ENCODE results near the gene NKIRAS2.
A peak's percentile ranks its signal among the peaks of the same experiment; 100 is the strongest.
"Not testable (repeated sequence)": the region's sequence is repeated elsewhere in the genome, so short reads cannot be mapped to it uniquely, and the experiment has no call there.

NKIRAS2 gene

DNA sequence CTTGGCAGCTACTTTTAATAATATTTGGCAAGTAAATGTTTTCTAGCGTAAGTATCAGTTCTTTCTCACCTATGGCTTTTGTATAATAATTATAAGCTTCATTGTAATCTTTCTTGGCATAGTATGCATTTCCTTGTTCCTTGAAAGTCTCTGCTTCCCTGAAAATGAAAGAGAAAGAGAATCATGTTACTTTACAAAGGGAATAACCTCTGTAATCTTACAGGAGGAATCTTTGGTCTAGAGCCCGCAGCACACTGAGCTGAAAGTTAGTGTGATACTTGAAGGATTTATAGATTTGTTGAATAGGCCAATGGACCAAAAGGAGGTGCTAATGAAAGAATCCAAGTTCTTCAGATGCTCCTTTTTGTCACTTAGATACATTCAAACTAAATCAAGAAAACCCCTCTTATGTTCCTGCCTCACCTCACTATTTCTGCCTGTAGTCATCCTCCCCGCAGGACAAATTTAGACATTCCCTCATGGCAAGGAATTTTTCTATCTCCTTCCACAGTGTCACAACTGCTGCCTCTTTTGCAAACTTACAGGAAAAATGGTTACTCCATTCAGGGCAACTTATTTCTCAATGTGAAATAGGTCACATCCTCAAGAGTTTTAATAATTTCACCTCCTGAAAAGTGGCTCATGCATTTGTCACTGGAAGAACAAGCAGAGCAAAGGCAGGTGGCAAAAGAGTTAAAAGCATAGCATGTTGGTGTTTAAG is 19.3 kb upstream of the NKIRAS2 start:
- DNase-seq: no peak

DNA sequence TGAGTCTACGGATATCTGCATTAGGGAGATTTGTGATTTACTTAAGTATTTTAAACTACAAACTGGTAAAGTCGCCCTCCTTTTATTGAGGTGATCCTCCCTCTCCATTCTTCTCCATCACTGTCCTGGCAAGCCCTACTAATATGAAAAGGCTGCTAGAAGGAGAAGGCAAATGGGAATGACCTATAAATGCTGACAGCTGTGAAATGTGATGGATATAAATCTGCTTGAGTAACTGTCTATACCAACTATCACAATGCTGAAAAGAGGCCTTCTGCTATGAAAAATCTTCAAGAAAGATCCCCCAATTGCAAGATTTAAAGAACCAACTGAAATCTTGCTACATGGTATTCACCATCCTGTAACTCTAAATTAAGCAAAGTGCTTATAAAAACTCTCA is 18.2 kb upstream of the NKIRAS2 start:
- no peak for DNase-seq

DNA sequence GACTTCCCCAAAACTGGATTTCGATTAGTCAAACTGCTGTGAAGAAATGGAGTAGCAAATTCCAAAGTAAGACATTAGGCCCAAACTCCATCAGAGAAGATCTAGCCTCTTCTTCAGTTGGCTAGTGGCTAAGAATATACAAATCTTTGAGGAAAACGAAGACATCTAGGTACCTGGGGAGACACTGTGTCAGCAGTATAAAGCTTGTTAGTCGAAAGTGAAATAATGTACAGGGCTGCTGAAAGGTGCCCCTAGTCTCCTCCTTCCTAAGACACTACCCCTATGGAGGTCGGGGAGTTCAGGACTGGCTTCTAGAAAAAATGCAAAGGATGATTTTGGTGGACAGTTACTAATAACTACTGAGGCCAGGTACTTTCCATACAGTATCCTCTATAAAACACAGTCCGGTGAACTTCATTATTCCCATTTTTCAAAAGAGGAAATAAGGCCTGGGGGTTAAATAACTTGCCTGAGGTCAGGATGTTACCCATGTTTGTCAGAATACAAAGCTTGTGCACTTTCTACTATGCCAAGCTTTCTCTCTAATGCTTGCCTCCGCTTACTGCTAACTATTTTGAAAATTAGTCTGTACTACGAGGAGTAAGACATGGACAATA is 17.6 kb upstream of the NKIRAS2 start:
- DNase-seq: no peak

DNA sequence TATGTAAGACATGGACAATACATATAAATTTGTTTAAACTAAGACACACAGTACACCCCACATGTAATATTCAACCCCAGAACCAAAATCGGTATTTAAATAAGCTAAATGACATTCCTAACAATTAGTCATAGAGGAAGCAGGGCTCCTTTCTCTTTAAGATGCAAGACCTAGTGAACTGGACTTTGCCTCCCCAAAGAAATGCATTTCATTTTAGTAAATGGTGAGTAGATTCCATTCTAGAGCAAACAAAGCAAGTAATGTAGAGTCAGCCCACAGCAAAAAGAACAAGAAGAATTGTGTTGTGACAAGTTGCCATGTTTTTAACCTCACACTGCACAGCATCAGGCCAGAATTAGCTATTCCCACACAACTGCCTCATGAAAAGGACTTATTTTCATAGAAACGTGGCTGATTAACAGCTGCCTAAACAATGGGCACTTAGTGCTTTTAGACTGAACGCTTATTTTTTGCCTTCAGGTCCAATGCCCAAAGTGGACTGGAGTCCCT is 17.0 kb upstream of the NKIRAS2 start:
- DNase-seq: no peak

DNA sequence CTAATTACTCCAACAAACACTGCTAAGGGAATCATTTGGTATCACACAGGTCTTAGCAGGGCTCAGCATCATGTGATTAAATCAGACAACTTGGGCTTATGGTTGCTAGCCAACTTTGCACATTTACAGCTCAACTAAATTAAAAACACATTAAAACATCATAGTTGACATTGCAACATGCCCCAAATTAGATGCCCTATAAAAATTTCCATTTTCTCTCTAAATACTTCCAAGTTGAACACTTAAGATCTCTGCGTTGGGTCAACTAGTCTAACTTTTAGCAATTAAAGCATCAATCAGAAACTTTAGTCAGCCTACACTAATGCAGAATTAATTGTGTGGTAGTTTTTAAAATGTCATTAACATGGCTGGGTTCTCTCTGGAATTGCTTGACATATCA is 14.7 kb upstream of the NKIRAS2 start:
- no peak for DNase-seq

DNA sequence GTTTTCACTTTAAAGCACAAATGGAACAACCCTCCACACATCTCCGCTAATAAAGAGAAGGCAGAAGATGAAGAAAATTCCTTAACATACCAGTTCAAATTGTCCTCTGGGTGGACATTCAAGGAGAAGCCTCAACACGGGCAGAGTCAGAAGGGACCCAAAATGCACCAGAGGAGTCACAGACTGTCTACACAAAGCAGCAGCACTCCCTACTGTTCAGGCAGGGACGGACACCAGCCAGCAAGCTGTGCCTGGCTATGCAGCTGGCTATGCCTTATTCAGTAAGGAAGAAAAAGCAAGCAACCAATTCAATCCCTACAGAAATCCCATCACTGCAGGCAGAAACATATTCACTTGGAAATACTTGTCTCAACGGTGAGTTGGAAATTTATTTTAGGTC is 10.7 kb upstream of the NKIRAS2 start:
- no peak for DNase-seq

DNA sequence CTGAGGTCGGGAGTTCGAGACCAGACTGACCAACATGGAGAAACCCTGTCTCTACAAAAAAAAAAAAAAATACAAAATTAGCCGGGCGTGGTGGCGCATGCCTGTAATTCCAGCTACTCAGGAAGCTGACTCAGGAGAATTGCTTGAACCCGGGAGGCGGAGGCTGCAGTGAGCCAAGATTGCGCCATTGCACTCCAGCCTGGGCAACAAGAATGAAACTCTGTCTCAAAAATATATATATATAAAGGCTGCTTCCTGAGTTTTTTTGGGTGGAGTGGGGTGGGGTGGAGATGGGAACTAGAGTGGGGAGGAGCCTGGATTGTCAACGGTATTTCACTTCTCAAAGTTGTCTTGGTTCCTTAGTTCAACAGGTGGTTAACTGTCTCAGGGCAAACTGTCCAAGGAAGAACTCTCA is 9.6 kb upstream of the NKIRAS2 start:
- not testable (repeated sequence) for DNase-seq

DNA sequence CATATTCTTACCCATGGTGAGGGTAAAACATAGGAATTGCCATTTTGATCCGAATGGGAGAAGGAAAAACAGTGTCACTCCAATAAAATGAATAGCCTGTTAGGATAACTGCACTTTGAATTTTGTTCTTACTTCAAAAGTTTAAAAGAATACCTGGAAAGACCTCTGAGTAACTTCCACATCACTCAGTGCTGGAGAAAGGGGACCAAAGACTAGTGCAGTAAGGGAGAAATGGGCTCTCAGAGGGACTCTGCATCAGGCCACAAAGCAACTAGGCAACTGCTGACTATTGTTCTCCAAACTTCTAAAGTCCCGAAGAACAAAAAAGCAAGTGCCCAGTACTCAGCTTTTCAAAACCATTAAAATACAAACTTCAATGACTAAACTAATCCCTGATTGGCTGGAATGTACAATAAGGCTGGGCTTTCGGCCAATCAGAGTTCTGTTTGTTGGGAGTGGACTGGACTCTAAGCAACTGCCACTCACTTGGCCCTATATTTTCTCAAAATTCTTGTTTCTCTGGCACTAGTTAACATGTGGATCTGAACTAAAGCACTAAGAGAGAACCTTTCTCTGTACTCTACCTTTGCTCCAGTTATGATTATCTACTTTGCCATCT is 8.9 kb upstream of the NKIRAS2 start:
- no peak for DNase-seq

DNA sequence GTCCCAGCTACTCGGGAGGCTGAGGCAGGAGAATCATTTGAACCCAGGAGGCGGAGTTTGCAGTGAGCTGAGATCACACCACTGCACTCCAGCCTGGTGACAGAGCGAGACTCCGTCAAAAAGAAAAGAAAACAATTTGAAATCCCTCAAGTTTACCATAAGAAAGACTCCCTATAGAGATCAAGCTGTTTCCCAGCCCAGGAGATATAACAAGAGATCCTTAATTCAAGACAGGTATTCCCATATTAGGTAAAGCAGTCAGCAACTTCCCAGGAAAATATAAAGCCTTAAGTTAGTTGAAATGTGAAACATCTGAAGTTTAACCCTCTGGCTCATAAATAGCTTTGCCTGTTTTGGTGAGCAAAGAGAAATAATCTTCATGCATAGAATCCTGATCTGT is 7.5 kb upstream of the NKIRAS2 start:
- DNase-seq: not testable (repeated sequence)

DNA sequence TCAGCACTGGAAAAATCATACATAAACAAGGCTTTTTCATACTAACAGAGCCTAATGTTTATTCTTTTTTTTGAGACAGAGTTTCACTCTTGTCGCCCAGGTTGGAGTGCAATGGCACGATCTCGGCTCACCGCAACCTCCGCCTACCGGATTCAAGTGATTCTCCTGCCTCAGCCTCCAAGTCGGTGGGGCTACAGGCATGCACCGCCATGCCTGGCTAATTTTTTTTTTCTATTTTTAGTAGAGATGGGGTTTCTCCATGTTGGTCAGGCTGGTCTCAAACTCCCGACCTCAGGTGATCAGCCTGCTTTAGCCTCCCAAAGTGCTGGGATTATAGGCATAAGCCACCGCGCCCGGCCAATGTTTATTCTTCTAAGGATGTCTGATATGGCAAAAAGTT is 6.2 kb upstream of the NKIRAS2 start:
- not testable (repeated sequence) for DNase-seq

DNA sequence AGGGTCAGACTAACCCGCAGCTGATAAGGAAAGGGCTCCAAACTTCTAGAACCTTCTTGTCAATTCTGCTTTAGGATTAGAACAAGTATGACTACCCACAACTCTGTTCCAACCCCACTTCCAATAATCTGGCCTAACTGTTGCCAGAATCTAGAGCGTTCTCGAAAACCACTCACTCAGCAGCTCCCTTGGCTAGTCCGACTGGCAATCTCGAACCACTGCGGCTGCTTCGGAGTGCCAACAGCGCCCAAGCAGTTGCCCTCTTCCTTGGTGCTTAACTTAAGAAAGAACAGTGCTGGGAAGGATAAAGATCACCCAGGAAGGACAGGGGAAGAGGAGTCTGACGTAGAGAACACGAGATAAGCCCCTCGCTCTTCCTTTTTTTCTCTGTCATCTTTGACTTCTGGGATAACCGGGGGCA is 3.5 kb upstream of the NKIRAS2 start:
- peak; percentile 55 for DNase-seq

DNA sequence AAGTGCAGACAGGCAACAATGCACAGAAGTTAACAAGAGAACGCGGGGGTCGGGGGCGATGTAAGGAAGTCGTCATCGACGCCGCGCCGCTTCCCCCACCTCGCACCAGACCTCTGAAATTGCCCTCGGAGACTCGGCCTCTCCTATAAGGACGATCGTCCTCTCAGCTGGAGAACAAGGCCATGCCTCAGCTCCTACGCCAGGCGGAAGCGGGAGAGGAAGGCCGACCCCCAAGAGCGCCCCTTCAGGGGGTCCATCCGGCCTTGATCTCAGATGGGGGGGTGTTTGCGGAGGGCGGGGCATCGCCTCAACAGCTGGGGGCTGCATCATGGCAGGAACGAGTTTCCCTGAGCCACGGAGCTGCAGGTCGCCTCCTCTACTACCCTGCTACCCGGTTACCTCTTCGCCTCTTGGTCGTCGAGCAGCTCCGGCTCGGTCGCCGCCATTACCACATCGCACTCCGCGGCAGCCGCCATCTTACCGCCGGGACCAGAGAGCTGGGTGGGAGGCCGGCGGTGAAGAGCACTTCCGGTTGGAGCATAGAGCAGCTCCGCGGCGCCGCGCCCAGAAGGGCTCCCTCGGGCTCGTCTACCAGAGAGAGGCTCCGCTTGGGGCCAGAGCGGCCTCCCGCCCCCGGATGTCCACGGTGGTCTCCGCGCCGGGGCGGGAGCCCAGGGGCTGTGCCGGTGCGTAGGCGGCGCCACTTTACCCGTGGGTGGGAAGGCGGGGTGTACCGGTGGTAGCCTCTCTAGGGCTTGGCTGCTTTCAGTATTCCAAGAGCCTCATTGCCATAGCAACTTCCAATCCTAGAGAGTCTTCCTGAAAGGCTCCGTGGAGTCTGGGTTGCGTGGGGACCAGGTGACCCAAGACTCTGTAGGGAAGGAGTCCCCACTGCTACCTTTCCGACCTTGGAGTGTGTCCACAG is 2.7 kb upstream of the NKIRAS2 start, which contains the start of gene DNAJC7:
DNAJC7 (minus strand) TSS at position 499 of the 925 bp plus-strand sequence; CDS start at position 476, 23 bp downstream.
- peak; percentile 93 for DNase-seq

DNA sequence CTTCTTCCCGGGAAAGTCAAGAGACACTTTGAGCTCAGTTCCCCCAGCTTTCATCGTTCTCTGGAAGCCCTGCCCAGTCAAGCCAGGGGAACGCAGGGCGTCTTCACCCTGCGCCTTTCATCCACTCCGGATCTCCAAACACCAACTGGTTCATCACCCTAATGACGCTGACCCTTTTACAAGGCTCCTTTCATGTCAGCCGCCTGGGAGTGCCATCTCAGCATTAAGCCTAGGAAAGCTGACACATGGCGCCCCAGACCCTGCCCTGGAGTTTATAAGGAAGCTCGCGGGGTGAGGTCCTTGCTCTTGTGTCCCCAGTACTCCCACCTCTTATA is 2.1 kb upstream of the NKIRAS2 start:
- DNase-seq: peak; percentile 55

DNA sequence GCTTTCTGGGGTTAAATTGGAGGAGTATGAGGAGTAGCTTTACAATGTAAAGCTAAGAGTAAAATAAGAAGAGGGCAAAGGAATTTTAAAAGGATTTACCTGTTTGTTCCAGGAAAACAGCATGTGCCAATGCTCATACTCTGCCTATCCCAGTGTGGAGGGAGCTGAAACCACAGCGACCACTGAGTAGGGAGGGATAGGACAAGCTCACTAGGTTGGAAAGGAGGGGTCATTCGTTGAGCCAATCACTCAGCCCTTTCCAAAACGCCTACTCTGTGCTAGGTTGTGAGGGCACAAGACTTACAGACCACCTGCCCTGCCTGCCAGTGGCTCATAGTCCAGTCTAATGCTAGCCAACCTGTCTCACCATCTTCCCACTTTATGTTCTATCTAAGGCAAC is 1.6 kb upstream of the NKIRAS2 start:
- no peak for DNase-seq

DNA sequence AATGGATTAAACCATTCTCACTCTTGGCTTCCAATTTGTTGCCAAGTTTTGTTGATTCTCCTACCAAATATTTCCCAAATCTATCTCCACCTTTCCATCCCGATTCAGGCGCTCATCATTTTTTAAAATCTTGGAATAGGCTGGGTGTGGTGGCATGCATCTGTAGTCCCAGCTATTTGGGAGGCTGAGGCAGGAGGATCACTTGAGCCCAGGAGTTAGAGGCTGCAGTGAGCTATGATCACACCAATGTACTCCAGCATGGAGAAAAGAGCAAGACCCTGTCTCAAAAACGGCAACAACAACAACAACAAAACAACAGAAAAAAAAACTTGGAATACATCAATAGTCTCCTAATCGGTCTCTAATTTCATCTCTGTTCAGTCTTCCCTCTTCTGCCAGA is 902 bp upstream of the NKIRAS2 start:
- DNase-seq: no peak

DNA sequence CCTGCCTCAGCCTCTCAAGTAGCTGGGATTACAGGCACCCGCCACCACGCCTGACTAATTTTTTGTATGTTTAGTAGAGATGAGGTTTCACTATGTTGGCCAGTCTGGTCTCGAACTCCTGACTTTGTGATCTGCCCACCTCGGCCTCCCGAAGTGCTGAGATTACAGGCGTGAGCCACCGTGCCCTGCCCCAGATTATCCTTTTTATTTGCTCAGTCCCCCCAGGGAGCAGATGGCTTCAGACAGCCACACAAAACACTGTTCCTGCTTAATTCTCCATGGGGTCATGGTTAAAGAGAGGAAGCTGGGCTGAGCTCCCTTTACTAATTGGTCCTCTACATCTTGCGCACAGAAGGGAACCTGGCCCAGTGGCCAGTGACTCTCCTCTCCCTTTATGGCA is 955 bp downstream of the NKIRAS2 start:
- not testable (repeated sequence) for DNase-seq

DNA sequence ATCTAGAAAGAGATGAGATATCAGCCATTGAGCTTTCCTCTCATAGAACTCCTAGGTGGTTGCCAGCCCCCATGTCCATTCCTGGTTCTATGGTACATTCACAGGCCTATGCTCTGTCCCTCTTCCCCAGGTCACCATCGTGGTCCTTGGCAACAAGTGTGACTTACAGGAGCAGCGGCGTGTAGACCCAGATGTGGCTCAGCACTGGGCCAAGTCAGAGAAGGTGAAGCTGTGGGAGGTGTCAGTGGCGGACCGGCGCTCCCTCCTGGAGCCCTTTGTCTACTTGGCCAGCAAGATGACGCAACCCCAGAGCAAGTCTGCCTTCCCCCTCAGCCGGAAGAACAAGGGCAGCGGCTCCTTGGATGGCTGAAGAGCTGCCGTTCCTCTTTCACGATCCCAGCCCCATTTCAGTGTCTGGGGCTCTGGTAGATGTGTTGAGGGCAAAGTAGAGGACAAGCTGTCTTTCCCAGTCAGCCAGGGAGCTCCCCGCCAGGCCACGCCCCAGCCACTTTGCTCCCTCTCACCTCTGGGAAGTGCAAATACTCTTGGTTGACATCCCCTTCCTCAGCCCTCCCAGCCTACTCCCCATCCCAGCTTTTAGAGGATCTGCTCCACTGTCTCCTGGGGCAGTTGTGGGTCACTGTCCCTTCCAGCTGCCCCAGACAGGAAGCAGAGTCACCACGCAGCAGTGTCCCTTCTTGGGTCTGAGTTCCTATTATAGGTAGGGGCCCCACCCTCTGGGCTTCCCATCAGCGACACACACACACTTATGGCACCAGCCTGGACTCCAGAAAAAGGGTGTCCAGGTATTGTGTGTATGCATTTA is 3.8 kb downstream of the NKIRAS2 start:
- DNase-seq: no peak

DNA sequence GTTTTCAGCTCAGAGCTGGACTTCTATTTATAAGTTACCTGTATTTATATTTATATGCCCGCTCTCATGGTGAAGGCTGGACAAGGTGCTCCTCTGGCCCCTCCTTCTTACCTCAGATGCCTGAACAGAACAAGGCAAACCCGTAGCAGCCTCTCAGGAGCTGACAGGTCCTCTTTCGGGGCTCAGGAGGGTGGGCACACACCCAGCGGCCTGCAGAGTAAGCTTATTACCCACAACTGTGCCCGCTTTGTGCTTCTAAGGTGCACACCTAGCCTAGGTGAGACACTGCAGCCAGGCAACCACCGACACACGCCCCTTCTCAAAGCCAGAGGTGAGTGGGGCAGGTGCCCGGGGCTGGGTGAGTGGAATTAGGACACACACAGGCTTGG is 5.3 kb downstream of the NKIRAS2 start:
- no peak for DNase-seq

DNA sequence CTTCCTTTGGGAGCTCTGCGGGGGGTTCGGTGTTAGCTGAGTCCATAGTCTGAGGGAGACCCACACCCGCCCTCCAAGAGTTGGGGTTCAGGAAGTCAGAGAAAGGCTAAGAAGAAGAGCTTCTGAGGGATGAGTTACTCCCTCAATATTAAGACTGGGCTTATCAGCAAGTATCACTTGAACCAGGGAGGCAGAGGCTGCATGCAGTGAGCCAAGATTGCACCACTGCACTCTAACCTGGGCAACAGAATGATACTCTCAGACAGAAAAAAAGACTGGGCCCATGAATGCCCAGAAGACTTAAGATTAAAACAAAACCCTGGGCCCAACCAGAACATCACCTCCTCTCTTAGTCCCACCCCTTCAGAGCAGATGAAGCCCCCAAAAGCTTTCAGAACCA is 6.0 kb downstream of the NKIRAS2 start:
- no peak for DNase-seq

DNA sequence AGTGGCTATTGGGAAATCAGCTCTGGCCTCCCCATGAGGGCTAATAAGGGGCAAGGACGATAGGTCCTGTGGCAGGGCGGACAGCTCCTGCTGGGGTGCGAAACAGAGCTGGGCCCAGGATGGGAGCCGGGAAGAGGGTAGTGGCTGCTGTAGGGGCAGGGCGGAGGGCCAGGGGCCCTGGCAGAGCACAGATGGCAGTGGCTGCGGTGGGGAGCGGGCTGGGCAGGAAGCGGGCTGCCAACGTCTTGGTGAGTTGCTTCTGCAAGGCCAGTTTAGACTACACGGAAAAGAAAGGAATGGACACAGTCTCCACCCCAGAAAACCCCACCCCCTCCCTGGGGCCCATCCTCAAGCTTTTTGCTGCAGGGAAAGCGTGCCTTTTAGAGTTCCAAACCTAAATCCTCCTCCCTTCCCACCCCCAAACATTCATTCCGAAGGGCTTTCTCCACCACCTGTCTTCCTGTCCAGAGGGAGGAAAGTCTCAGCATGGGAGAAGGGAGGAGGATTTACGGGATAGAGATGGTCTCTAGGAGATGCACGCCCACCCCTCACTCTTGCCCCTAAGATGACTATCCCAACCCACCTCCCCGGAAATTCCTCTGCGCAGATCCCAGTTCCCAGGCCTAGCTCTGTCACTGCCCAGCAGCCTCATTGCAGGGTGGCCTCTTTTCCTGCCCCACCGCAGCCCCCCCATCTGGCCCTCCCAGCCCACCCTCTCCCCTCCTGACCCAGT is 7.1 kb downstream of the NKIRAS2 start:
- DNase-seq: no peak

DNA sequence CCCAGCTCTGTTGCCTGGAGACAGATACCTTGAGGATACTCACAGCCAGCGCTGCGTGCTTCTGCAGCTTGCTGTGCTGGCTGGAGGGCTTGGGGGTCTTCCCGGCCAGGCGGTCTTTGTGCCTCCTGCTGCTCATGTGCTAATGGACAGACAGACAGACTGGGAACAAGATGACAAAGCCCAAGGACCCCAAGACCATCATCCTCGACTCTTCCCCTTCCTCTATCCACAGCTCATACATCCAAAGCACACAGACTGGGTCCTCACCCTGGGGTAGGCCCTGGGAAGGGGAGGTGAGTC is 7.7 kb downstream of the NKIRAS2 start:
- DNase-seq: no peak
